GM13977 (cell line): ENCODE results near the gene IL23A.

Experiments
- DNase-seq: peaks from one replicate; pipeline ENCODE4 v3.0.0; 2012; ENCODE audit warnings: low spot score
- CTCF ChIP-seq: IDR thresholded peaks from 2 replicates; pipeline ENCODE4 v1.5.1; 2012; ENCODE audit warnings: mild to moderate bottlenecking, control low read depth; ENCODE audit not compliant: insufficient read depth; ENCODE audit errors: extremely low read depth, missing control alignments
- in situ Hi-C: fragments of 300-500 bp; cut with MboI; formaldehyde crosslinking; loops from one replicate; pipeline ENCODE4 v1.12.0; 2022; ENCODE audit warnings: low sequenced_read_pairs, low pct_unique_long_range_greater_than_20kb, mixed read lengths, inconsistent platforms; ENCODE audit not compliant: unreplicated experiment

Gene IL23A

GRCh38 chr12:56375598-56376434 lies 37.1 kb downstream of the IL23A start:
- DNase-seq = no peak
- in situ Hi-C loops = no loop called here
- TF ChIP-seq CTCF = no peak

- DNase-seq = no peak
- peak; percentile 8 for TF ChIP-seq CTCF
- in situ Hi-C loops = no loop called here
Measured at GRCh38 chr12:56377310-56377988, 38.8 kb downstream of the IL23A start.

- no peak for DNase-seq
- in situ Hi-C loops = no loop called here
Measured at GRCh38 chr12:56377989-56378316, 39.3 kb downstream of the IL23A start.

GRCh38 chr12:56382611-56383010 lies 43.9 kb downstream of the IL23A start:
- no peak for DNase-seq
- in situ Hi-C loops = no loop called here
- TF ChIP-seq CTCF = no peak

More at GRCh38 chr12:56377989-56378316, 39.3 kb downstream of the IL23A start:
- TF ChIP-seq CTCF = no peak

- in situ Hi-C loops = no loop called here
- no peak for DNase-seq
- no peak for TF ChIP-seq CTCF
Measured at GRCh38 chr12:56385873-56386272, 47.2 kb downstream of the IL23A start.

- DNase-seq = no peak
- in situ Hi-C loops = no loop called here
- TF ChIP-seq CTCF = no peak
Measured at GRCh38 chr12:56387152-56387736, 48.6 kb downstream of the IL23A start.
